Activated CD8-positive, alpha-beta memory T cell treated with anti-CD3 and anti-CD28 coated beads for 48 hours (primary cell): Measurements from ENCODE around the gene MAGOHB.
"Not testable (repeated sequence)": the region's sequence is repeated elsewhere in the genome, so short reads cannot be mapped to it uniquely, and the experiment has no call there.

Experiments
- DNase-seq, 3 experiments: peaks; one replicate each; pipeline ENCODE4 v3.0.0-alpha.2; 2020; ENCODE audit warnings: low read depth in 2 of 3, low spot score in 2 of 3

MAGOHB gene

GRCh38 chr12:10613349-10614055 is at the start of gene MAGOHB:
Gene MAGOHB (minus strand): TSS chr12:10613609. CDS start chr12:10613532, 77 bp downstream.
- peak; percentile 96 to 100 (median 100) for DNase-seq

- no peak for DNase-seq
These were observed 47.9 kb upstream of the MAGOHB start for GRCh38 chr12:10661338-10661737.

GRCh38 chr12:10654003-10654402 is 40.6 kb upstream of the MAGOHB start:
- DNase-seq, result no peak

DNA sequence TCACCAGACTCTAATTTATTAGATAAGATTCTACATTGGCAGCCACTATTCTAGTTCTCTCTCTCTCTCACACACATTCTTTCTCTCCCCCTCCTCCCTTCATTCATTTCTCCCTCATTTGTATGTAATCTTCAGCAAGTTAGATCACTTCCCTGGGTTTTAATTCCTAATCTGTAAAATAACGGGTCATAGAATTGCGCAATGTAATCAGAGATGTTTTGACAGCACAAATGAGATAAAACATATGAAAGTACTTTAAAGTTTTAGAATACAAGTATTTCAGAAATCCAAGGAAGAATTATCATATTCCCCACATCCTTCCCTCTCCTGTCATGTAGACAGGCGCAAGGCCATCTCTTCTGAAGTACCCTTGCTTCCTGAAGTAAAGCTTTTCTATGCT is 38.8 kb upstream of the MAGOHB start:
- no peak for DNase-seq

DNA sequence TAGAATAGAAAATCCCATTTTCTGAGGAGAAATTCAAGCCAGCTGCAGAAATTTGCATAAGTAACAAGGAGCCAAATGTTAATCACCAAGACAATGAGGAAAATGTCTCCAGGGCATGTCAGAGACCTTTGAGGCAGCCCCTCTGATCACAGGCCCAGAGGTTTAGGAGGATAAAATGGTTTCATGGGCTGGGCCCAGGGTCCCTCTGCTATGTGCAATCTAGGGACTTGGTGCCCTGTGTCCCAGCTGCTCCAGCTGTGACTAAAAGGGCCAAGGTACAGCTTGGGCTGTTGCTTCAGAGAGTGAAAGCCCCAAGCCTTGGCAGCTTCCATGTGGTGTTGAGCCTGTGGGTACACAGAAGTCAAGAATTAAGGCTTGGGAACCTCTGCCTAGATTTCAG is 33.2 kb upstream of the MAGOHB start:
- not testable (repeated sequence) for DNase-seq

DNA sequence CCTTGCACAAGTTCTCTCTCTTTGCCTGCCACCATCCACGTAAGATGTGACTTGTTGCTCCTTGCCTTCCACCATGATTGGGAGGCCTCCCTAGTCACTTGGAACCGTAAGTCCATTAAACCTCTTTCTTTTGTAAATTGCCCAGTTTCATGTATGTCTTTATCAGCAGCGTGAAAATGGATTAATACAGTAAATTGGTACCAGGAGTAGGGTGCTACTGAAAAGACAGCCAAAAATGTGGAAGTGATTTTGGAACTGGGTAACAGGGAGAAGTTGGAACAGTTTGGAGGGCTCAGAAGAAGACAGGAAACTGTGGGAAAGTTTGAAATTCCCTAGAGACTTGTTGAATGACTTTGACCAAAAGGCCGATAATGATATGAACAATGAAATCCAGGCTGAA is 32.5 kb upstream of the MAGOHB start:
- DNase-seq, result no peak

- DNase-seq, result no peak
These were observed 28.5 kb upstream of the MAGOHB start for GRCh38 chr12:10641735-10642500.

GRCh38 chr12:10638728-10639127 is 25.3 kb upstream of the MAGOHB start:
- no peak for DNase-seq

- no peak for DNase-seq
These were observed 23.2 kb upstream of the MAGOHB start for GRCh38 chr12:10636611-10637010.

GRCh38 chr12:10636124-10636523 is 22.7 kb upstream of the MAGOHB start:
- DNase-seq, result no peak

DNA sequence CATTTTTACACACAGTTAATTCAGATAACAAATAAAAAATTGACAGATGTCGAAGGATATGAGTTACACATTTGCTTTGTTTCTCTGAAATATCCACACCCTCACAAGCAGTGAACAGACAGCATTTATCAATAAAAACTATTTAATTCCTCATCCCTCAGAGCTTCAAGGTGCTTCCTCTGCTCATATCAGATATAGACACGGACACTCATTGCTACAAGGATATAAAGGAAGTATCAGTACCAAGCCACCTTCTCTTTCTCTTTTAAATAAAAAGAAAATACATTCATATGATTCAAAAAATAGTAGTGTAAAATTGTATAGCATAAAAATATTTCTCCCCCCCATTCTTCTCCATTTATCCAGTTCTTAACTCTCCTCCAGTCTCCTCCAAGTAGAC is 21.9 kb upstream of the MAGOHB start:
- no peak for DNase-seq

DNA sequence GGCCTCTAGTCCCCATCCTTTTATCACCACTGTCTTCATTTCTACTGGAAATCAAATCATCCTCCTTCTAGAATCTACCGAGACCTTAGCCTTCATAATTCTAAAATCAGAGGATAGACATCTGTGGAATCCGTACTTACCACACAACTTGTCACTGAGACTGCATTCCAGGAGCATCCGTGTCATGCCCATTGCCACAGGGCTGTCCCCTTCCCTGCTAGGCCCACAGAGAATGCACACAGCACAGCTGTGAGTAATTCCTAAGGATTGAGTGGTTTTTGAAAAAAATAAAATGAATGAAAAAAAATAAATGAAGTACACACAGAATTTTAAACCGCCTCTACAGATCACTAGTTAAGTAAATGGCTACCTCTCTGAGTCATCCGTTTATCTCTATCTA is 21.0 kb upstream of the MAGOHB start:
- DNase-seq, result no peak

- DNase-seq, result no peak
These were observed 20.1 kb upstream of the MAGOHB start for GRCh38 chr12:10633541-10633940.

GRCh38 chr12:10632226-10632625 is 18.8 kb upstream of the MAGOHB start:
- DNase-seq, result no peak

GRCh38 chr12:10624605-10625004 is 11.2 kb upstream of the MAGOHB start:
- no peak for DNase-seq

GRCh38 chr12:10623131-10623530 is 9.7 kb upstream of the MAGOHB start:
- no peak for DNase-seq

- DNase-seq, result no peak
These were observed 7.9 kb upstream of the MAGOHB start for GRCh38 chr12:10621278-10621677.

GRCh38 chr12:10620078-10620779 is 6.8 kb upstream of the MAGOHB start:
- DNase-seq, result no peak

GRCh38 chr12:10618338-10618987 is 5.1 kb upstream of the MAGOHB start:
- DNase-seq, result no peak

GRCh38 chr12:10617863-10618262 is 4.5 kb upstream of the MAGOHB start:
- no peak for DNase-seq

GRCh38 chr12:10615532-10615931 is 2.1 kb upstream of the MAGOHB start:
- DNase-seq, result no peak

GRCh38 chr12:10614056-10614370 is 604 bp upstream of the MAGOHB start:
- no peak for DNase-seq
